HG02759 (cell line): ENCODE results near the gene SIVA1.

Experiments used
- ATAC-seq: cut with Tn5 transposase; IDR thresholded peaks from one replicate; pipeline ENCODE4 v1.9.1; 2021; ENCODE audit warnings: mild to moderate bottlenecking, moderate library complexity; ENCODE audit not compliant: unreplicated experiment

SIVA1 gene, protein sequence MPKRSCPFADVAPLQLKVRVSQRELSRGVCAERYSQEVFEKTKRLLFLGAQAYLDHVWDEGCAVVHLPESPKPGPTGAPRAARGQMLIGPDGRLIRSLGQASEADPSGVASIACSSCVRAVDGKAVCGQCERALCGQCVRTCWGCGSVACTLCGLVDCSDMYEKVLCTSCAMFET

DNA sequence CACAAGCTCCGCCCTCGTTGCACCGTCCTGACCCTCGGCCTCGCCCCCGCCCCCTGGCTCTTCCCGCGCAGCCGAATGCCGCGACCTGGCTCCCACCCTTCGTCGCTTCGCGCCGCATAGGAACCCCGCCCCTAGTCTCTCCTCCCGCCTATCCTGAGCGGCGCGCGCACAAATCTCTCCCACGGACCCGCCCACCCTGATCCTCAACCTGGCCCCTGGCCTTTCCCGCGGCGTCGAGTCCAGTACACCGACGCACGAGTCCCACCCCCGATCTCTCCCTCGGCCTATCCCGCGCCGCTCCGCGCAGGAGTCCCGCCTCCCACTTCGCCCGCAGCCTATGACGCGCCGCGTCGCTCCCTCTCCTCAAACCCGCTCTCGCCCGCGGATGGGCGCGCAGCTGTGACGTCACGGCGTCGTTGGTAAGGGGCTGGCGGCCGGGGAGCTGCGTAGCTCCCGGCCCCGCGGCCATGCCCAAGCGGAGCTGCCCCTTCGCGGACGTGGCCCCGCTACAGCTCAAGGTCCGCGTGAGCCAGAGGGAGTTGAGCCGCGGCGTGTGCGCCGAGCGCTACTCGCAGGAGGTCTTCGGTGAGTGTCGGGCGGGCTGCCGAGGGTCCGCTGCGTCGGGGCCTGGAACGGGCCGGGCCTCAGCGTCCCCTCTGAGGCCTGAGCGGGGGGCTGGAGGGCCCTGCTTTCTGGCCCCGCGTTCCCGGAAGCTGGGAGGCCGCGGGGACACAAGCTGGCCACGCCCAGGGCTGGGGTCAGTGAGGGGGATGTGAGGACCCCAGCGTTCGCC, at the start of gene SIVA1:
Gene SIVA1, plus strand, starts transcription at position 413 of the 793 bp plus-strand sequence. Its CDS starts 55 bp downstream, at position 468.
- peak; percentile 91 for ATAC-seq

DNA sequence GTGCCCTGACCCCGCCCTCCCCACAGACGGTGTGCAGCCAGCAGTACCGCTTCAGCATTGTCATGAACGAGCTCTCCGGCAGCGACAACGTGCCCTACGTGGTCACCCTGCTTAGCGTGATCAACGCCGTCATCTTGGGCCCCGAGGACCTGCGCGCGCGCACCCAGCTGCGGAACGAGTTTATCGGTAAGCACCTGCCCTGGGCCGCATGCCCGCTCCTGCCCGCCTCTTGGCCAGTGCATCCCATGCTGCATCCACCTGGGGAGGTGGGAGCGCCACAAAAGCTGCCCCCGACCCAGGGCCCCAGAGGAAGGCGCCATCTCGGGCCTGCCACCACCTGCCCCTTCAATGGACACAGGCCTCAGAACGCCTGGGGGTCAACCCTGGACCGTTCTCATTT, 49.7 kb upstream of the SIVA1 start:
- no peak for ATAC-seq

DNA sequence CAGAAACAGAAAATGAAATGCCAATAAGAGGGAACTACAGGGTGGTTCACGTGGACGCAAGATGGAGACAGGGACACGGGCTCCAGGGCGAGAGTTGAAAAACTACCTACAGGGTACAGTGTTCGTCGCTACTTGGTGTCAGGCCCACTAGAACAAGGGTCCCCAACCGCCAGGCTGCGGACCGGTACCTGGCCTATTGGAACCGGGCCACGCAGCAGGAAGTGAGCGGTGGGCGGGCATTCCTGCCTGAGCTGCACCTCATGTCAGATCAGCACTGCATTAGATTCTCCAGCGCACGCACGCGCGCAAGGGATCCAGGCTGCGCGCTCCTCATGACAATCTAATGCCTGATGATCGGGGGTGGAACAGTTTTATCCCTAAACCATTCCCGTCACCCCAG, 48.7 kb upstream of the SIVA1 start:
- ATAC-seq = no peak

DNA sequence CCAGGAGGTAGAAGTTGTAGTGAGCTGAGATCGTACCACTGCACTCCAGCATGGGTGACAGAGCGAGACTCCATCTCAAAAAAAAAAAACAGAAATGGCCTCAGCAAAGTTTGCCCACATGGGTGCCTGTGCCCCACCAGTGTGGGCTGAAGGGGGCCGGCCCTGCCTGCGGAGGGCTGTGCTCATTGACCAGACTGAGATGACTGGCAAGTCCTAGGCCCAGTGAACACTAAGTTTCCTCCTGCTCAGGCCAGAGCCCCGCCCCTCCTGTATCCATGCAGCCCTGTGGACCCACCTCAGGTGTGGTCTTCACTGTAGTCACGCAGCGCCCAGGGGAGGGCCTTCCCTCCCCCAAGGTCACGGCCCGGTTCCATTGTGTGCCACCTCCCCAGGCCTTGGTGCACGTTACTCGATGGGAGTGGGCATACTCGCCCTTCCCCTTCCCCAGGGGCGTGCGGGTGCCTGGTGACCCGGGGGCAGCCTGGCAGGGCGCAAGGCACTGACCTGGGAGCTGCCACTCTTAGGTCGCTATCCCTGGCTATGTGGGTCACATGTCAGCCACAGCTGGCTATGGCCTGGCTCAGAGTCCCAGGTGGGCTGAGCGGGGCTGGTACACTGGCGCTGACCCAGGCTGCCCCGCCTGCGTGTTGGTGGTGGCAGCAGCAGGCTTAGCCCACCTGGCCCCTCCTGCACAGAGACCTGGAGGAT, 47.5 kb upstream of the SIVA1 start:
- no peak for ATAC-seq

DNA sequence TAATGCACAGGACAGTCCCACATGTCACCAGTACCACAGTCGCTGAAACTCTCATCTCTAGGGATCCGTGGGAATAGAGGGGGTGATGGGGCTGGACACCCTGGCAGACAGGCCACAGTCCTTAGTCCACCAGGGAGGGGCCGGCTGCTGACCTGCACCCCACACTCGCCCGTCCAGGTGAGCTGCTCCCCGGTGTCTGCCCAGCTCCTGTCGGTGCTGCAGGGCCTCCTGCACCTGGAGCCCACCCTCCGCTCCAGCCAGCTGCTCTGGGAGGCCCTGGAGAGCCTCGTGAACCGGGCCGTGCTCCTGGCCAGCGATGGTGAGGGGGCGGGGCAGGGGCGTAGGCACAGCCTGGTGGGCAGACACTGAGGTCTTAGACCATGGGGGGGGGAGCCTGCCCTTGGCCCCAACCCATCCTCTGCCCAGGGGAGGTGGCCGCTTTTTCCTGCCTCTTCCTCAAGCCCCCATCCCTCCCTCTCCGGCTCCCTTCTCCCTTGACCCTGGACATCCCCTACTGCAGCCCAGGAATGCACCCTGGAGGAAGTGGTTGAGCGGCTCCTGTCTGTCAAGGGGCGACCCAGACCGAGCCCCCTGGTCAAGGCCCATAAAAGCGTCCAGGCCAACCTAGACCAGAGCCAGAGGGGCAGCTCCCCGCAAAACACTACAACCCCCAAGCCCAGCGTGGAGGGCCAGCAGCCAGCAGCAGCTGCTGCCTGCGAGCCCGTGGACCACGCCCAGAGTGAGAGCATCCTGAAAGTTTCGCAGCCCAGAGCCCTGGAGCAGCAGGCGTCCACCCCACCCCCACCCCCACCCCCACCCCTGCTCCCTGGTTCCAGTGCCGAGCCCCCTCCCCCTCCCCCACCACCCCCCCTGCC, 46.0 kb upstream of the SIVA1 start:
- ATAC-seq = no peak

DNA sequence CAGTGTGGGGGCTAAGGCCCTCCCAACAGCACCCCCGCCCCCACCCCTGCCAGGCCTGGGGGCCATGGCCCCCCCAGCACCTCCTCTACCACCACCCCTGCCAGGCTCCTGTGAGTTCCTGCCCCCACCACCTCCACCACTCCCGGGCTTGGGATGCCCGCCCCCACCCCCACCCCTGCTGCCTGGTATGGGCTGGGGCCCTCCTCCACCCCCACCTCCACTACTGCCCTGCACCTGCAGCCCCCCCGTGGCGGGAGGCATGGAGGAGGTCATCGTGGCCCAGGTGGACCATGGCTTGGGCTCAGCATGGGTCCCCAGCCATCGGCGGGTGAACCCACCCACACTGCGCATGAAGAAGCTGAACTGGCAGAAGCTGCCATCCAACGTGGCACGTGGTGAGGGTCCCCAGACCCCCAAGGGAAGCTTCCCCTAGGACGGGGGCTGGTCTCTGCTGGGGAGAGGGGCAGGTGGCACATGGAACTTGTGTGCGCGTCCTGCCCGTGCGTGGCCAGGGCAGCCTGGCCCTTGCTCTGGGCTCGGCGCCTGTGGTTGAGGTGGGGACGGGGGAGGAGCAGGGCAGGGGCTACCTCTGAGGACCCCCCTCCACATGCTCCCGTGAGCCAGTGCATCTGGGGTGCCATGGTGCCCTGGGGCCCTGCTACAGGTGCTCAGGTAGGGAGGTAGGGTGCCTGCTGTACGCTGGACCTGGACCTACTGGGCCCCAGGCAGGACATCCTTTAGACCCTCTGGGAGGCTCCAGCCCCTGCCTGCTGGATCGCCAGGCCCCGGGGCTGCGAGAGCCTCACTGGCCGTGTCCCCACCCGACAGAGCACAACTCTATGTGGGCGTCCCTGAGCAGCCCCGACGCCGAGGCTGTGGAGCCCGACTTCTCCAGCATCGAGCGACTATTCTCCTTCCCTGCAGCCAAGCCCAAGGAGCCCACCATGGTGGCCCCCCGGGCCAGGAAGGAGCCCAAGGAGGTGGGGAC, 45.0 kb upstream of the SIVA1 start:
- ATAC-seq = peak; percentile 11

DNA sequence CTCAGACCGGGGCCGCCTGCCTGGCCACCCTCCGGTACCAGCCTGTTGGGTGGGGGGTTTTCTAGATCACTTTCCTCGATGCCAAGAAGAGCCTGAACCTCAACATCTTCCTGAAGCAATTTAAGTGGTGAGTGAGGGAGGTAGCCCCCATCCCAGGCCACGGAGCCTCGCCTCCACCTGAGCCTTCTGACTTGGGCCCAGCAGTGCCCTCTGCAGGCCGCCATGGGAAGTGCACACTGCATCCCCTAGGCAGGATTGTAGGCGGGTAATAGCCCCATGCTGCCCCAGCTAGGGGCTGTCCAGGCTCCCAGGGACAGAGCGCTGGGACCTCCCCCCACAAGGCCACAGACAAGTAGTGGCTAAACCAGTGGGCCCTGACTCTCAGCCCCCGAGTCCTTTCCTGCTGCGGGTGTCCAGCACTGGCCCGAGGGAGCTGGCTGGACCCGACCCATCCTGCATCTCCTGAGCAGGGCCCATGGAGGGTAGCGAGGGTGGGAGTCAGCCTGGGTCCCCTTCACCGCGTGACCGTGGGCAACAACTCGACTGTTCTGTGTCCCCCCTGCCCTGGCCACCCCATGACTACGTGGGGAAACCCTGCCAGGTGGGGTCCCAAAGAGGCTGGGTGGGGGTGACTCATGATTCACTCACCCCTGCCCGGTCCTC, 44.2 kb upstream of the SIVA1 start:
- ATAC-seq = peak; percentile 58

DNA sequence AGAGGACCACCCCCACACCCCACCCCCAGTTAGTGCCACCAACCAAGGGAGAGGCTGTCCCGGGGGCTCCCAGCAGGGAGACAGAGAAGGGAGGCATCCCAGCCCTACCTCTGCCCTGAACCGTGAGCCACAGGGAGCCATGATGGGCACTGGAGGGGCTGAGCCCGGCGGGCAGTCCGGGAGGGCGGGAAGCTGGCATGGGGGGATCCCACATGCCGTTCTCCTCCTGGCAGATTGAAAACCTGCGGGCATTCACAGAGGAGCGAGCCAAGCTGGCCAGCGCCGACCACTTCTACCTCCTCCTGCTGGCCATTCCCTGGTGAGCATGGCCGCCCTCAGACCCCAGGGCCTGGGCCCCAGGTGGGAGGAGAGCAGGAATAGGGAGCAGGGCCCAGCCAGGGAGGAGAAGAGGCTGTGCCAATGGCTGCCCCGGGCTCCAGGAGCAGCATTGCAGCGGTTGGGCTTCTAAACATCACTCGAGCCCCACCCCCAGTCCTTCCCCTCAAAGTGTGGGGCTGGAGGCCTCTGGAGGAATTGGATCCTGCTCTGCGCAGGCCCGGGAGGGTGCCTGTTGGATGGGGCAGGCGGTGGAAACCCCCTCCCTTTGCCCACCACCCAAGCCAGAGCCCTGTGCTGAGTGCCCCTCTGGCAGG, 43.4 kb upstream of the SIVA1 start:
- no peak for ATAC-seq

DNA sequence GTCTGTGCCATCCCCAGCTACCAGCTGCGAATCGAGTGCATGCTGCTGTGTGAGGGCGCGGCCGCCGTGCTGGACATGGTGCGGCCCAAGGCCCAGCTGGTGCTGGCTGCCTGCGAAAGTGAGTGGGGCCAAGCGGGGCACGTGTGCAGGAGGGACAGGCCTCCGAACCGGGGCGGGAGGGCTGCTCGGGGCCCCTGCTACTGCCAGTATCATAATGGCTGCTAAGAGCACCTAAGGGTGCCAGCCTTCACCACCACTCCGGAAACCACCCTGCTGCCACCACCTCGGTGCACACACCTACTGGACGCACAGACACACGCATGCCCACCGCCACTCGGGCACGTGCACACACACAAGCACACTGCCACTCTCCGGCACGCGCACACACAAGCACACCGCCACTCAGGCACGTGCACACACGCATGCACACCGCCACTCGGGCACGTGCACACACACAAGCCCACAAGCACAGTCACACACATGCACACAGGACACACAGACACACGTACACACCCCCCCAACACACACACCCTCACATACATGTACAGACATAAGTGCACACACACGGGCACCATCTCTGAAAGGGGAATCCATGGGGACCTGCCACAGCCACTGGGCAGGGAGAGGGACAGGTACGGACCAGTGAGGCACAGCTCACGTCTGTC, 42.7 kb upstream of the SIVA1 start:
- ATAC-seq = no peak

DNA sequence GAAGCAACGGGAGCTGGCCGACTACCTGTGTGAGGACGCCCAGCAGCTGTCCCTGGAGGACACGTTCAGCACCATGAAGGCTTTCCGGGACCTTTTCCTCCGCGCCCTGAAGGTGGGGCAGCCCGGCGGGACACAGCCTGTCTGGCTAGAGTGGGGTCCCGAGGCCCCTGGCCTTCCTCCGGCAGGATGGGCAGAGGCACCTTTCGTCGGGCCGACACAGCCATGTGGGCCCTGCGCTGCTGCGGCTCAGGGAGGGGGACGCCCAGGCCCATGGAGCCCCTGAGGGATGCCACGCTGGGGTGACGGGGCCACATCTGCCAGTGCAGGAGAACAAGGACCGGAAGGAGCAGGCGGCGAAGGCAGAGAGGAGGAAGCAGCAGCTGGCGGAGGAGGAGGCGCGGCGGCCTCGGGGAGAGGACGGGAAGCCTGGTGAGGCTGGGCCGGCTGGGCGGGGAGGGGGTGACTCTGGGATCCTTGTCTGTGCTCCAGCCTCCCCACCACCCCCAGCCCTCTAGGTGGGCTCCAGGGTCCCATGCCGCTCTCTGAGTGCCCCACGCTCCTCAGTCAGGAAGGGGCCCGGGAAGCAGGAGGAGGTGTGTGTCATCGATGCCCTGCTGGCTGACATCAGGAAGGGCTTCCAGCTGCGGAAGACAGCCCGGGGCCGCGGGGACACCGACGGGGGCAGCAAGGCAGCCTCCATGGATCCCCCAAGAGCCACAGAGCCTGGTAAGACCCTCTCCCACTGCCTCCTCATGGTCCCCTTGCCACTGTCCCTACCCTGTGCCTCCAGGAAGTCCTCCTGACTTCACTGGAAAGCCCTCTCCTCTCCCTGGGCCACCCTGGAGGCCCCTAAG, 39.8 kb upstream of the SIVA1 start:
- ATAC-seq = no peak

DNA sequence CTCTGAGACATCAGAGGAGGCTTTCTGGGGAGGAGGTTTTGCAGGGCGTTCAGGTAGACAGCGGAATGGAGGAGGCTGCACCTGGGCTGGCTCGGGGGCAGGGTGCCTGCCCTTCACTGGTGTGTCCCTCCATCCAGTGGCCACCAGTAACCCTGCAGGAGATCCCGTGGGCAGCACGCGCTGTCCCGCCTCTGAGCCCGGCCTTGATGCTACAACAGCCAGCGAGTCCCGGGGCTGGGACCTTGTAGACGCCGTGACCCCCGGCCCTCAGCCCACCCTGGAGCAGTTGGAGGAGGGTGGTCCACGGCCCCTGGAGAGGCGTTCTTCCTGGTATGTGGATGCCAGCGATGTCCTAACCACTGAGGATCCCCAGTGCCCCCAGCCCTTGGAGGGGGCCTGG, 38.9 kb upstream of the SIVA1 start:
- ATAC-seq = no peak

DNA sequence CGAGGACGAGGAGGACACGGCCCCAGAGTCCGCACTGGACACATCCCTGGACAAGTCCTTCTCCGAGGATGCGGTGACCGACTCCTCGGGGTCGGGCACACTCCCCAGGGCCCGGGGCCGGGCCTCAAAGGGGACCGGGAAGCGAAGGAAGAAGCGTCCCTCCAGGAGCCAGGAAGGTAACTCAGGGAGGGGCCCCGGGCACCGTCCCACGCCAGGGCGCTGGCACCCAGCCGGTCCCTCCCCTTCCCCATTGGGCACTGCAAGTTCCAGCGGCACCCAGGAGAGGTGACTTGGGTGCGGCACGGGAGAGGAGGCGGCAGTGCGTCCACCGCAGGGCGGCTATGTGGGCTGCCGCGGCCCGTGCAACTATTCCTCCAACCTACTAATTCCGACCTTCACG, 38.3 kb upstream of the SIVA1 start:
- ATAC-seq = no peak

DNA sequence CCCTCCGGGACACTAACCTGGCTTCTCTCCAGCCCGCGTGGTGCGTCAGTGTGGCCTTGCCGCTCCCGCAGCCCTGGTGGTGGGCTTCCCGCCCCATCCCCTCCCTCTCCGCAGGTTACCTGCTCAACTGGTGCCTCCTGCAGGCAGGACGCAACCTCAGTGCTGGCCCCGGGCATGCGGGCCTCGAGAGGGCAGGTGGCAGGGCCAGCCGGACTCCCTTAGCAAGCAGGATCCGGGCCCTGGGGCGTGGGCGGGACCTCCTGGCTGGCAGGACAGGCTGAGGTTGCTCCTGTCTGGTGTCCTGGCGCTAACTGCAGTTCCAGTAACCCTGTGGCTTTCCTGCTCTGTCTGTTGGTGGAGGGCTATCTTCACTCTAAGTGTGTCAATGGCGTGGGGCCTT, 37.5 kb upstream of the SIVA1 start:
- ATAC-seq = no peak

DNA sequence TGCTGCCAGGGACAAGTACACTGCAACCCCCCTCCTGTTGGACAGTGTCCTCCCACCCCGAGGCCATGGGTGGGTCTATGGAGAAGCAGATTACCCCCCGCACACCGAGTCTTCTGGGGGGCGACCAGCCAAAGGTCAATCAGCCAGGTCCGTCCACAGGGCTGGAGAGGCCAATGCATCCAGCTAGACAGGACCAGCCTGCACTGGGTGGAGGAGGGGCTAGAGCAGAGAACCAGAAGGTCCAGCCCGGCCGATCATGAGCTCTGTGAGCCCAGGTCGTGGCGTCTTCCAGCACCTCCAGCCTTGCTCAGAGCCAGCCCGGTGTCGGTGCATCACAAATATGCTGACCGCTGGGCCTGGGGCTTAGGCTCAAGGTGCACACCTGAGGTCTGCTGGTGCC, 37.1 kb upstream of the SIVA1 start:
- ATAC-seq = no peak

DNA sequence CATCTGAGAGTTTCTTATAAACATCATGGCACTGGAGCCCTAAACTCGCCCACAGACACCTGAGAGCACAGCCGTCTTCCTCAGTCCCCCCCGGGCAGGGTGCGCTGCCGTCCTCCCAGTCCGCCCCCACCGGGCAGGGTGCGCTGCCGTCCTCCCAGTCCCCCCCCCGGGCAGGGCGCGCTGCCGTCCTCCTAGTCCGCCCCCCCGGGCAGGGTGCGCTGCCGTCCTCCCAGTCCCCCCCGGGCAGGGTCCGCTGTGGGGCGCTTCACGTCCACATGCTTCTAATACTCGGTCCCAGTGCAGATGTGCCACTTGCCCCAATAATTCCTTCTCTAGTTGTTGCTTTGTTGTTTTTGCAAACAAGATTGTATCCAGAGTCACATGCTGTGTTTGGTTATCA, 35.8 kb upstream of the SIVA1 start:
- no peak for ATAC-seq

DNA sequence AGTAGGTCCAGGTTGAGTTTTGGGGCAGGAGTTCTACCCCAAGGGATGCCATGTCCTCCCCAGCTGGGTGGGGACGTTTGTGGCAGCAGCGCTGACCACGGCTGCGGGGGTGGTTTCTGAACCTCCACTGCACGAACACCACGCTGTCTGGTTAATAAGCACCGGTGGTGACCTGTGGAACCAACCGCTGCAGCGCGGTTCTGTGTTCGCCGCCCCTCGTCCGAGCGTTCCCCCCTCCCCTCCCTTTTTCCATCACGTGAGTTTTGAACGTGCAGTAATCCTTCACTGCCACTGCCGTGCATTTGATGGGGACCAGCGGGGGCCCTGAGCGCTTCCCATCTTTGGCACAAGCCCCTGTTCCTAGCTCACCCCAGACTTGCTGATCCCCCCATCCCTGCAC, 35.3 kb upstream of the SIVA1 start:
- ATAC-seq = no peak

DNA sequence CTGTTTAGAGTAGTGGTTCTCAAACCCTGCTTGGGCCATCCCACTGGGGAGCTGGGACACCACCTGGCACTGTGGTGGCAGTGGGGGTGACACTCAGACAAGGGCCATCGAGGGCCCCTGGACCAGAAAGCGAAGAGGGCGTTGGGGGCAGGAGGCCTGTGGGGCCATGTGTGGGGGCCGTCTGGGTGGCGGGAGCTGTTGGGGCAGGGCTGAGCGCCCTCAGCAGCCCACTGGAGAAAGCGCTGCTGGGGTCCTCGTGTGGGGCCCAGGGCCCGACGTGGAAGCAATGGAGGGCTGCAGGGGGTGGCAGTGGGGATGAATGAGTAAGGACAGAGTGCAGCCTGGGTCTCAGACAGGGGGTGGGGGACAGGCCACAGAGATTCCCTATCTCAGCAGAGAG, 34.8 kb upstream of the SIVA1 start:
- ATAC-seq = no peak
